A549 (cell line): Measurements from ENCODE around the gene TMEM156. TPM values are rescaled to one million over a fixed set of nuclear protein-coding genes. Genes with fewer than 3 reads are reported as not detected.

Source experiments
- ATAC-seq, 2 experiments: fragments of 200-7000 bp in 1 of 2; fragments of >200 bp in 1 of 2; cut with Nextera tagmentation in 1 of 2; cut with Tn5 transposase in 1 of 2; 3 replicates each; pipeline versions ENCODE4 v1.8.0 to v1.9.1; 2018 to 2020; ENCODE audit warnings: mild to moderate bottlenecking in 1 of 2, moderate library complexity in 1 of 2
- CTCF ChIA-PET: fragments of 300-600 bp; sonication (Branson Sonifier 250); formaldehyde crosslinking; extraction: SDS; loops from one replicate; lab custom pipeline; 2021; ENCODE audit warnings: antibody characterized with exemption, inconsistent platforms; lab: Yijun Ruan, JAX
- POLR2A ChIA-PET: fragments of 350-600 bp; formaldehyde crosslinking; extraction: SDS; loops from one replicate; lab custom pipeline; 2021; ENCODE audit warnings: antibody characterized with exemption, inconsistent platforms; lab: Yijun Ruan, JAX
- DNase-seq, 2 experiments: peaks; one replicate each; pipeline versions ENCODE4 v3.0.0 to v3.0.0-alpha.2; 2011 to 2016; ENCODE audit warnings: low read depth in 1 of 2, low spot score in 1 of 2
- FAIRE-seq: peaks from 2 replicates; lab custom pipeline; 2011; peaks lifted over from hg19 to GRCh38; lab: Jason Lieb, UNC
- H3K27ac ChIP-seq, 2 experiments: fragments of >200 bp; sonication (Bioruptor Twin); formaldehyde crosslinking; 3 replicates each; pipeline ENCODE4 v1.5.1; 2016 to 2017
- H3K4me1 ChIP-seq: fragments of >200 bp; sonication (Bioruptor Twin); formaldehyde crosslinking; 3 replicates; pipeline ENCODE4 v1.6.1; 2016
- H3K4me2 ChIP-seq: fragments of >200 bp; sonication (Bioruptor Twin); formaldehyde crosslinking; 3 replicates; pipeline ENCODE4 v1.6.1; 2016
- H3K4me3 ChIP-seq: fragments of >200 bp; sonication (Bioruptor Twin); formaldehyde crosslinking; 3 replicates; pipeline ENCODE4 v1.5.1; 2016
- H3K9me3 ChIP-seq: fragments of >200 bp; sonication (Bioruptor Twin); formaldehyde crosslinking; 3 replicates; pipeline ENCODE4 v1.6.1; 2016
- BHLHE40 ChIP-seq: IDR thresholded peaks from 2 replicates; pipeline ENCODE4 v1.6.1; 2012; ENCODE audit warnings: low read depth, low read length, inconsistent platforms
- CBX2 ChIP-seq: fragments of 200-600 bp; sonication (generic); IDR thresholded peaks from 2 replicates; pipeline ENCODE4 v1.6.1; 2016; ENCODE audit warnings: low read depth, mild to moderate bottlenecking, borderline replicate concordance
- ESRRA ChIP-seq: fragments of 150-350 bp; IDR thresholded peaks from 2 replicates; pipeline ENCODE4 v1.6.1; 2014; ENCODE audit warnings: mild to moderate bottlenecking, low read length, borderline replicate concordance
- HOXB13 ChIP-seq: fragments of 250-450 bp; sonication (Bioruptor Pico); IDR thresholded peaks from 2 replicates; pipeline ENCODE4 v1.5.0; 2020; ENCODE audit warnings: low read depth, mild to moderate bottlenecking, moderate library complexity
- JUN ChIP-seq, 2 experiments: fragments of >200 bp; sonication (Bioruptor Twin); formaldehyde crosslinking; IDR thresholded peaks; 2 replicates in 1 of 2; 3 replicates in 1 of 2; pipeline ENCODE4 v1.6.1; 2016 to 2017
- MYC ChIP-seq: IDR thresholded peaks from 2 replicates; pipeline ENCODE4 v1.6.1; 2012; ENCODE audit warnings: mild to moderate bottlenecking, inconsistent platforms, low read length, improper control_type of control experiment, borderline replicate concordance
- NR3C1 ChIP-seq: fragments of >200 bp; sonication (Bioruptor Twin); formaldehyde crosslinking; IDR thresholded peaks from 3 replicates; pipeline ENCODE4 v1.6.1; 2017
- RAD21 ChIP-seq, 2 experiments: fragments of >200 bp in 1 of 2; sonication (Bioruptor Twin) in 1 of 2; formaldehyde crosslinking in 1 of 2; IDR thresholded peaks in 1 of 2; conservative IDR thresholded peaks in 1 of 2; 2 replicates in 1 of 2; 3 replicates in 1 of 2; pipeline ENCODE4 v1.6.1; 2012 to 2018; ENCODE audit warnings: inconsistent platforms in 1 of 2
- RCOR1 ChIP-seq: fragments of 150-350 bp; IDR thresholded peaks from 2 replicates; pipeline ENCODE4 v1.6.1; 2014; ENCODE audit warnings: antibody characterized with exemption, low read length, low read depth
- RFX5 ChIP-seq: fragments of 450-650 bp; IDR thresholded peaks from 2 replicates; pipeline ENCODE4 v1.7.1; 2014; ENCODE audit warnings: antibody characterized with exemption, mild to moderate bottlenecking, moderate library complexity
- SMC3 ChIP-seq: fragments of >200 bp; sonication (Bioruptor Twin); formaldehyde crosslinking; IDR thresholded peaks from 3 replicates; pipeline ENCODE4 v1.6.1; 2018; ENCODE audit warnings: inconsistent platforms
- TFCP2L1 ChIP-seq: fragments of 250-450 bp; sonication (Bioruptor Pico); IDR thresholded peaks from 2 replicates; pipeline ENCODE4 v1.5.0; 2021; ENCODE audit warnings: mild to moderate bottlenecking
- TP53 ChIP-seq: fragments of 250-450 bp; sonication (Bioruptor Pico); IDR thresholded peaks from 2 replicates; pipeline ENCODE4 v1.5.0; 2021; ENCODE audit warnings: mild to moderate bottlenecking, moderate library complexity
- WGBS: methylation state at CpG from one replicate; pipeline ENCODE4 v1.1.6; 2017; ENCODE audit errors: missing lambda C conversion rate; 5-methylcytosine and 5-hydroxymethylcytosine counted together
- polyA plus RNA-seq, 4 experiments: library from polyadenylated mRNA; depleted of rRNA in 3 of 4; stranded (reverse); fragments of >200 nt; fragmentation: RNase III in 1 of 4; extraction: RNeasy Plus Mini Kit Qiagen cat#74134 plus additional on column Dnase treatment in 1 of 4; gene quantifications; 2 replicates in 3 of 4; 3 replicates in 1 of 4; pipeline ENCODE4 v1.2.3, GENCODE V29; 2011 to 2017
- TF ChIP-seq, protein P1 (sequence below): fragments of >200 bp; sonication (Bioruptor Twin); formaldehyde crosslinking; IDR thresholded peaks from 3 replicates; pipeline ENCODE4 v1.5.1; 2016
- TF ChIP-seq, protein P2 (sequence below): fragments of 150-350 bp; IDR thresholded peaks from 2 replicates; pipeline ENCODE4 v1.6.1; 2014; ENCODE audit warnings: low read depth, mild to moderate bottlenecking, low read length
- TF ChIP-seq, protein P3 (sequence below): fragments of 250-450 bp; sonication (Bioruptor Pico); IDR thresholded peaks from 2 replicates; pipeline ENCODE4 v1.5.0; 2021; ENCODE audit warnings: mild to moderate bottlenecking, moderate library complexity, borderline replicate concordance
- TF ChIP-seq, protein P4 (sequence below): fragments of 200-600 bp; sonication (generic); IDR thresholded peaks from 2 replicates; pipeline ENCODE4 v1.6.1; 2016; ENCODE audit warnings: antibody characterized with exemption, mild to moderate bottlenecking, moderate library complexity
- TF ChIP-seq, protein P5 (sequence below): IDR thresholded peaks from 2 replicates; pipeline ENCODE4 v1.6.1; 2012; ENCODE audit warnings: low read depth, borderline replicate concordance
- TF ChIP-seq, protein P6 (sequence below): IDR thresholded peaks from 2 replicates; pipeline ENCODE4 v1.6.1; 2012

Gene TMEM156
- polyA plus RNA-seq, 2 of the 4 experiments (the other 2 are of a cell fraction) = 10.4 to 45.1 TPM

DNA sequence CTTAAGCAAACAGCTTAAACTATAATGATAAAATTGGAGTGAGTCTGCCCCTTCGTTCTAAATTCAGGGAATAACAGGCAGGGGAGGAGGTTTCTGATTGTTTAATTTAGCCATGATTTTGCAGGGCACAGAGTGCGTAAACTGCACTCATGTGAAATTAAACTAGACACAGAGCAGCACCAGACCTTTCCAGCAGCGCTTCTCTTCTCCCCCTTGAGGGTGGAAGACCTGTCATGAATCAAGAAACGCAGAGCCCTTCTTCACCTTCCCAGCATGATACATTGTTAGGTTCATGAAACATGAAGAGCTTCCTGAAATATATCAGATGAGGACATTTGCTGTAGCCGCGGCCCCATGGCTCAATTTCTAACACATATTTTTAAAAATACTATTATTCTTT, 101.5 kb downstream of the TMEM156 start:
- Histone ChIP-seq H3K4me2 (no peak overlapping the region), H3K9me3 (no peaks in the 10 kb centered on the region), H3K27ac (no peak overlapping the region), H3K4me1 (no peaks in the 10 kb centered on the region), H3K4me3 (no peak overlapping the region)
- DNase-seq = no peak
- TF ChIP-seq MYC = no peak
- no peak for TF ChIP-seq BHLHE40
- no peak for TF ChIP-seq JUN (IDR thresholded peaks at IDR 0.05)
- FAIRE-seq = no peak
- ChIA-PET CTCF (interaction anchor here (1.9 kb wide), 1 partner anchor 28 kb away, joined by 6 read pairs; no protein-coding TSS in a partner anchor), POLR2A (no interaction called here)
- ATAC-seq = no peak
- 92% methylated on average over 6 of the region's 6 CpGs for WGBS

DNA sequence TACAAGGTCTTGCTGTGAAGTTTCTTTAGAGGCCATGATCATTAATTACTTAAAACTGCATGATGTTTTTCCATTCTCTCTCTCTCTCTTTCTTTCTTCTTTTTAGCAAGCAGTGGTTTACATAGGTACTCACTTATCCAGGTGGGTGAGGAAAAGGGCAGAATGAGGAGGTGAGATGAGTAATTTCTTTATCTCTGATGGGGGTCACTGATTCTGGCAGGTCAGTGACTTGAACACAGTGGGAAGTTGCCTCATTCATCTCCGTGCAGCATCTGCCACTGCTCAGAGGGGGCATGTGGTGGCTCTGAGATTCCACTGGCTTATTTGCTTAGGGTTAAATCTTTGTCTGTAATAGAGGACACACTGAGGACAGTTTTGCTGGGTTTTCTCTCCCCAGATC, 102.0 kb downstream of the TMEM156 start:
- Histone ChIP-seq H3K27ac (no peak overlapping the region), H3K4me1 (no peaks in the 10 kb centered on the region), H3K4me2 (no peak overlapping the region), H3K4me3 (no peak overlapping the region), H3K9me3 (no peaks in the 10 kb centered on the region)
- ATAC-seq = no peak
- TF ChIP-seq ESRRA (no peak), RCOR1 (no peak), HOXB13 (CRISPR knock-in tag) (no peak)
- TF ChIP-seq, protein P1, sequence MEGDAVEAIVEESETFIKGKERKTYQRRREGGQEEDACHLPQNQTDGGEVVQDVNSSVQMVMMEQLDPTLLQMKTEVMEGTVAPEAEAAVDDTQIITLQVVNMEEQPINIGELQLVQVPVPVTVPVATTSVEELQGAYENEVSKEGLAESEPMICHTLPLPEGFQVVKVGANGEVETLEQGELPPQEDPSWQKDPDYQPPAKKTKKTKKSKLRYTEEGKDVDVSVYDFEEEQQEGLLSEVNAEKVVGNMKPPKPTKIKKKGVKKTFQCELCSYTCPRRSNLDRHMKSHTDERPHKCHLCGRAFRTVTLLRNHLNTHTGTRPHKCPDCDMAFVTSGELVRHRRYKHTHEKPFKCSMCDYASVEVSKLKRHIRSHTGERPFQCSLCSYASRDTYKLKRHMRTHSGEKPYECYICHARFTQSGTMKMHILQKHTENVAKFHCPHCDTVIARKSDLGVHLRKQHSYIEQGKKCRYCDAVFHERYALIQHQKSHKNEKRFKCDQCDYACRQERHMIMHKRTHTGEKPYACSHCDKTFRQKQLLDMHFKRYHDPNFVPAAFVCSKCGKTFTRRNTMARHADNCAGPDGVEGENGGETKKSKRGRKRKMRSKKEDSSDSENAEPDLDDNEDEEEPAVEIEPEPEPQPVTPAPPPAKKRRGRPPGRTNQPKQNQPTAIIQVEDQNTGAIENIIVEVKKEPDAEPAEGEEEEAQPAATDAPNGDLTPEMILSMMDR = no peak
- TF ChIP-seq, protein P2, sequence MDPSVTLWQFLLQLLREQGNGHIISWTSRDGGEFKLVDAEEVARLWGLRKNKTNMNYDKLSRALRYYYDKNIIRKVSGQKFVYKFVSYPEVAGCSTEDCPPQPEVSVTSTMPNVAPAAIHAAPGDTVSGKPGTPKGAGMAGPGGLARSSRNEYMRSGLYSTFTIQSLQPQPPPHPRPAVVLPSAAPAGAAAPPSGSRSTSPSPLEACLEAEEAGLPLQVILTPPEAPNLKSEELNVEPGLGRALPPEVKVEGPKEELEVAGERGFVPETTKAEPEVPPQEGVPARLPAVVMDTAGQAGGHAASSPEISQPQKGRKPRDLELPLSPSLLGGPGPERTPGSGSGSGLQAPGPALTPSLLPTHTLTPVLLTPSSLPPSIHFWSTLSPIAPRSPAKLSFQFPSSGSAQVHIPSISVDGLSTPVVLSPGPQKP = no peak
- TF ChIP-seq, protein P3, sequence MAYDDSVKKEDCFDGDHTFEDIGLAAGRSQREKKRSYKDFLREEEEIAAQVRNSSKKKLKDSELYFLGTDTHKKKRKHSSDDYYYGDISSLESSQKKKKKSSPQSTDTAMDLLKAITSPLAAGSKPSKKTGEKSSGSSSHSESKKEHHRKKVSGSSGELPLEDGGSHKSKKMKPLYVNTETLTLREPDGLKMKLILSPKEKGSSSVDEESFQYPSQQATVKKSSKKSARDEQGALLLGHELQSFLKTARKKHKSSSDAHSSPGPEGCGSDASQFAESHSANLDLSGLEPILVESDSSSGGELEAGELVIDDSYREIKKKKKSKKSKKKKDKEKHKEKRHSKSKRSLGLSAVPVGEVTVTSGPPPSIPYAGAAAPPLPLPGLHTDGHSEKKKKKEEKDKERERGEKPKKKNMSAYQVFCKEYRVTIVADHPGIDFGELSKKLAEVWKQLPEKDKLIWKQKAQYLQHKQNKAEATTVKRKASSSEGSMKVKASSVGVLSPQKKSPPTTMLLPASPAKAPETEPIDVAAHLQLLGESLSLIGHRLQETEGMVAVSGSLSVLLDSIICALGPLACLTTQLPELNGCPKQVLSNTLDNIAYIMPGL (CRISPR knock-in tag) = no peak
- TF ChIP-seq, protein P4, sequence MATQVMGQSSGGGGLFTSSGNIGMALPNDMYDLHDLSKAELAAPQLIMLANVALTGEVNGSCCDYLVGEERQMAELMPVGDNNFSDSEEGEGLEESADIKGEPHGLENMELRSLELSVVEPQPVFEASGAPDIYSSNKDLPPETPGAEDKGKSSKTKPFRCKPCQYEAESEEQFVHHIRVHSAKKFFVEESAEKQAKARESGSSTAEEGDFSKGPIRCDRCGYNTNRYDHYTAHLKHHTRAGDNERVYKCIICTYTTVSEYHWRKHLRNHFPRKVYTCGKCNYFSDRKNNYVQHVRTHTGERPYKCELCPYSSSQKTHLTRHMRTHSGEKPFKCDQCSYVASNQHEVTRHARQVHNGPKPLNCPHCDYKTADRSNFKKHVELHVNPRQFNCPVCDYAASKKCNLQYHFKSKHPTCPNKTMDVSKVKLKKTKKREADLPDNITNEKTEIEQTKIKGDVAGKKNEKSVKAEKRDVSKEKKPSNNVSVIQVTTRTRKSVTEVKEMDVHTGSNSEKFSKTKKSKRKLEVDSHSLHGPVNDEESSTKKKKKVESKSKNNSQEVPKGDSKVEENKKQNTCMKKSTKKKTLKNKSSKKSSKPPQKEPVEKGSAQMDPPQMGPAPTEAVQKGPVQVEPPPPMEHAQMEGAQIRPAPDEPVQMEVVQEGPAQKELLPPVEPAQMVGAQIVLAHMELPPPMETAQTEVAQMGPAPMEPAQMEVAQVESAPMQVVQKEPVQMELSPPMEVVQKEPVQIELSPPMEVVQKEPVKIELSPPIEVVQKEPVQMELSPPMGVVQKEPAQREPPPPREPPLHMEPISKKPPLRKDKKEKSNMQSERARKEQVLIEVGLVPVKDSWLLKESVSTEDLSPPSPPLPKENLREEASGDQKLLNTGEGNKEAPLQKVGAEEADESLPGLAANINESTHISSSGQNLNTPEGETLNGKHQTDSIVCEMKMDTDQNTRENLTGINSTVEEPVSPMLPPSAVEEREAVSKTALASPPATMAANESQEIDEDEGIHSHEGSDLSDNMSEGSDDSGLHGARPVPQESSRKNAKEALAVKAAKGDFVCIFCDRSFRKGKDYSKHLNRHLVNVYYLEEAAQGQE = no peak
- POLR2A ChIA-PET = no interaction called here
- 58% methylated on average over 1 of the region's 1 CpG for WGBS
- no peak for FAIRE-seq
- DNase-seq = no peak
- CTCF ChIA-PET = no interaction called here

DNA sequence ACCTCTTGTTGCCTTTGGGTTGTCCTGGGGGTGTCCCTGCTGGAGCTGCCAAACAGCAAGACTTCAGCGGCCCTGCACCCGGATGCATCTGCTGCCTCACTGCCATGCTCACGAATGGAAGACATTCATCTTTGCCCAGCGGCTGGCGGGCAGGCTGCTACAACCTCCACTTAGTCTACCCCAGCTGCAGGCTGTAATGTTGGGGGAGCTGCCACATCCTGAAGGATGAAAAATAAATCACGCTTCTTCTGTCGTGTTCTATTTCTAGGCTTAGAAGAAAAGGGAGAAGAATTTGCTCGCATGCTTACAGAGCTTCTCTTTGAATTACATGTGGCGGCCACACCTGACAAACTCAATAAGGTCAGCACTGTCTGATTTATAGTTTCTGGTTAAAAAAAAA, 103.2 kb downstream of the TMEM156 start:
- Histone ChIP-seq H3K4me1 (no peaks in the 10 kb centered on the region), H3K4me3 (no peak overlapping the region), H3K4me2 (no peak overlapping the region), H3K27ac (no peak overlapping the region), H3K9me3 (no peaks in the 10 kb centered on the region)
- CTCF ChIA-PET = interaction anchor here (0.6 to 0.9 kb wide), 2 partner anchors 26 to 29 kb away, joined by 3 to 4 read pairs; no protein-coding TSS in a partner anchor
- WGBS = 97% methylated on average over 8 of the region's 9 CpGs
- ATAC-seq (no peak), FAIRE-seq (no peak), DNase-seq (no peak)
- POLR2A ChIA-PET = no interaction called here
- TF ChIP-seq CBX2 (no peak), MYC (no peak), JUN (IDR thresholded peaks at IDR 0.05) (no peak), SMC3 (no peak), TP53 (no peak), TFCP2L1 (CRISPR knock-in tag) (no peak), RFX5 (no peak), NR3C1 (no peak), RAD21 (conservative IDR thresholded peaks at IDR 0.05 in 1 of 2, IDR thresholded peaks at IDR 0.05 in 1 of 2) (no peak)
- TF ChIP-seq, protein P1 = no peak
- TF ChIP-seq, protein P5, sequence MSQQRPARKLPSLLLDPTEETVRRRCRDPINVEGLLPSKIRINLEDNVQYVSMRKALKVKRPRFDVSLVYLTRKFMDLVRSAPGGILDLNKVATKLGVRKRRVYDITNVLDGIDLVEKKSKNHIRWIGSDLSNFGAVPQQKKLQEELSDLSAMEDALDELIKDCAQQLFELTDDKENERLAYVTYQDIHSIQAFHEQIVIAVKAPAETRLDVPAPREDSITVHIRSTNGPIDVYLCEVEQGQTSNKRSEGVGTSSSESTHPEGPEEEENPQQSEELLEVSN = no peak
- TF ChIP-seq, protein P2 = no peak
- TF ChIP-seq, protein P6, sequence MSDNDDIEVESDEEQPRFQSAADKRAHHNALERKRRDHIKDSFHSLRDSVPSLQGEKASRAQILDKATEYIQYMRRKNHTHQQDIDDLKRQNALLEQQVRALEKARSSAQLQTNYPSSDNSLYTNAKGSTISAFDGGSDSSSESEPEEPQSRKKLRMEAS = no peak
